Breast epithelium (tissue), 3 donors: ENCODE results near the gene ART3.

Experiments
- POLR2A ChIP-seq: fragments of 450-650 bp; IDR thresholded peaks from one replicate; pipeline ENCODE4 v1.6.1; 2016; ENCODE audit warnings: antibody characterized with exemption, mild to moderate bottlenecking, moderate library complexity
- TF ChIP-seq, protein P1 (sequence below), 3 donors: fragments of 450-650 bp; IDR thresholded peaks; one replicate each; pipeline ENCODE4 v1.5.1; 2016 to 2017; ENCODE audit warnings: antibody characterized with exemption in 3 of 3, mild to moderate bottlenecking in 3 of 3, moderate library complexity in 3 of 3

DNA sequence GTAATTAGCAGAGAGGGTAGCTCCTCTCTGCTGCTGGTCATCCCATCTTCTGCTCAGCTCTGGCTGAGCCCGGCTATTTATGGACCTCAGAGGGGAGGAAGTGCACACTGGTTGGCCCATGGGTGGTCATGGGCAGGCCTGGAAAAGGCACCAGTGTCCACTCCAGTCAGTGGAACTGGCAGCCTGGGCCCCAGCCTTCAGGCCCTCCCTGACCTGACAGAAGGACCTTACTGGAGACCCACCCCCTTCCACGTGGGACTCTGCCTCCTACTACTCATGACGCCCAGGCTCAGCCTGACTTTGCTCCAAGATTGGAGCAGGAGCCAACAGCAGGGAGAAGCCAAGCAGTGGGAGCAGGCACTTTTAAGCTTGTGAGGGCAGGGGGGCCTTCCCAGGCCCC, 8.0 kb upstream of the ART3 start:
- TF ChIP-seq, protein P1, sequence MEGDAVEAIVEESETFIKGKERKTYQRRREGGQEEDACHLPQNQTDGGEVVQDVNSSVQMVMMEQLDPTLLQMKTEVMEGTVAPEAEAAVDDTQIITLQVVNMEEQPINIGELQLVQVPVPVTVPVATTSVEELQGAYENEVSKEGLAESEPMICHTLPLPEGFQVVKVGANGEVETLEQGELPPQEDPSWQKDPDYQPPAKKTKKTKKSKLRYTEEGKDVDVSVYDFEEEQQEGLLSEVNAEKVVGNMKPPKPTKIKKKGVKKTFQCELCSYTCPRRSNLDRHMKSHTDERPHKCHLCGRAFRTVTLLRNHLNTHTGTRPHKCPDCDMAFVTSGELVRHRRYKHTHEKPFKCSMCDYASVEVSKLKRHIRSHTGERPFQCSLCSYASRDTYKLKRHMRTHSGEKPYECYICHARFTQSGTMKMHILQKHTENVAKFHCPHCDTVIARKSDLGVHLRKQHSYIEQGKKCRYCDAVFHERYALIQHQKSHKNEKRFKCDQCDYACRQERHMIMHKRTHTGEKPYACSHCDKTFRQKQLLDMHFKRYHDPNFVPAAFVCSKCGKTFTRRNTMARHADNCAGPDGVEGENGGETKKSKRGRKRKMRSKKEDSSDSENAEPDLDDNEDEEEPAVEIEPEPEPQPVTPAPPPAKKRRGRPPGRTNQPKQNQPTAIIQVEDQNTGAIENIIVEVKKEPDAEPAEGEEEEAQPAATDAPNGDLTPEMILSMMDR (IDR thresholded peaks at IDR 0.05), result no peak
- TF ChIP-seq POLR2A, result no peak
